Keratinocyte (primary cell): ENCODE data around the gene HBA2.

ENCODE experiments used
- CTCF ChIP-seq, 3 experiments: IDR thresholded peaks in 1 of 3; conservative IDR thresholded peaks in 1 of 3; optimal IDR thresholded peaks in 1 of 3; 2 replicates in 2 of 3; 3 replicates in 1 of 3; pipeline versions ENCODE3 to v1.5.1; 2011; ENCODE audit warnings: low read length in 3 of 3, mild to moderate bottlenecking in 3 of 3, moderate library complexity in 2 of 3, control low read depth in 1 of 3, inconsistent platforms in 1 of 3; ENCODE audit not compliant: insufficient read depth in 2 of 3; ENCODE audit errors: extremely low read depth in 1 of 3
- EZH2 ChIP-seq: IDR thresholded peaks from one replicate; pipeline ENCODE4 v1.6.1; 2012; ENCODE audit warnings: inconsistent platforms, mild to moderate bottlenecking, low read length, moderate library complexity

DNA sequence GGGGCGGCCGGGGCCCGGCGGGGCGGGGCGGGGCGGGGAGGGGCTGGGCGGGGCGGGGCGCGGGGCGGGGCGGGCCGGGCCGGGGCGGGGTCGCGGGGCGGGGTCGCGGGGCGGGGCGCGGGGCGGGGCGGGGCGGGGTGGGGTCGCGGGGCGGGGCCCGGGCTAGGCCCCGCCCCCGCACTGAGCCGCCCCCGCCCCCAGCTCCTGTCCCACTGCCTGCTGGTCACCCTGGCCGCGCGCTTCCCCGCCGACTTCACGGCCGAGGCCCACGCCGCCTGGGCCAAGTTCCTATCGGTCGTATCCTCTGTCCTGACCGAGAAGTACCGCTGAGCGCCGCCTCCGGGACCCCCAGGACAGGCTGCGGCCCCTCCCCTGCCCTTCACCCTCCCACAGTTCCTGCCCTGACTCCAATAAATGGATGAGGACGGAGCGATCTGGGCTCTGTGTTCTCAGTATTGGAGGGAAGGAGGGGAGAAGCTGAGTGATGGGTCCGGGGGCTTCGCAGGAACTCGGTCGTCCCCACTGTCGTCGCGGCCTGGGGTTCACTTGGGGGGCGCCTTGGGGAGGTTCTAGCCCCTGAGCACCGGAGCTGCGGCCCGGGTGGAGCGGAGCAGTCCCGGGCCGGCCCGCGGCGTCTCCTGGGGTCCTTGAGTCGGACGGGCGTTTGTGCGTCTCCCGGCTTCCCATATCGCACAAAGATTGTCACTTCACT lies 7.7 kb upstream of the HBA2 start:
- TF ChIP-seq EZH2 (no peak), CTCF (optimal IDR thresholded peaks at IDR 0.05 in 1 of 3, IDR thresholded peaks at IDR 0.05 in 1 of 3, conservative IDR thresholded peaks at IDR 0.05 in 1 of 3; ENCODE audit: extremely low read depth in 1 of 3, insufficient read depth in 2 of 3, low read length in 3 of 3) (no peak)
